CD14-positive monocyte (primary cell): ENCODE data around the gene FLT3LG. TPM values are rescaled to one million over a fixed set of nuclear protein-coding genes. Genes with fewer than 3 reads are reported as not detected.

Experiments
- DNase-seq, 3 donors: peaks; one replicate each; pipeline ENCODE4 v3.0.0-alpha.2; 2011 to 2022
- H2AFZ ChIP-seq: 2 replicates; pipeline ENCODE4 v1.6.0; 2012; ENCODE audit warnings: mild to moderate bottlenecking, low read depth, low read length, inconsistent platforms; ENCODE audit not compliant: insufficient read depth, poor library complexity, severe bottlenecking
- H3K27ac ChIP-seq, 2 donors: 1 replicate in 1 of 2; 2 replicates in 1 of 2; pipeline ENCODE4 v1.5.1; 2012 to 2013; ENCODE audit warnings: low read length in 2 of 2, control low read depth in 1 of 2, inconsistent platforms in 1 of 2, low read depth in 1 of 2, mild to moderate bottlenecking in 1 of 2
- H3K27me3 ChIP-seq, 2 donors: one replicate each; pipeline versions ENCODE4 v1.6.0 to v1.6.1; 2011 to 2013; ENCODE audit warnings: low read length in 2 of 2; ENCODE audit not compliant: control insufficient read depth in 2 of 2, insufficient read depth in 2 of 2
- H3K36me3 ChIP-seq, 2 donors: replicated peaks in 1 of 2; 1 replicate in 1 of 2; 2 replicates in 1 of 2; pipeline versions ENCODE4 v1.5.1 to v1.6.1; 2012 to 2013; ENCODE audit warnings: low read length in 2 of 2, control low read depth in 1 of 2, inconsistent platforms in 1 of 2, mild to moderate bottlenecking in 1 of 2; ENCODE audit not compliant: insufficient read depth in 2 of 2, control insufficient read depth in 1 of 2
- H3K4me1 ChIP-seq, 2 donors: 1 replicate in 1 of 2; 2 replicates in 1 of 2; pipeline versions ENCODE4 v1.5.1 to v1.6.1; 2012 to 2013; ENCODE audit warnings: low read length in 2 of 2, control low read depth in 1 of 2, inconsistent platforms in 1 of 2, mild to moderate bottlenecking in 1 of 2, moderate library complexity in 1 of 2; ENCODE audit not compliant: insufficient read depth in 2 of 2, control insufficient read depth in 1 of 2
- H3K4me2 ChIP-seq: replicated peaks from 2 replicates; pipeline ENCODE3; 2012; ENCODE audit warnings: low read length, moderate library complexity, mild to moderate bottlenecking; ENCODE audit not compliant: poor library complexity, severe bottlenecking; ENCODE audit errors: extremely low read depth
- H3K4me3 ChIP-seq, 3 experiments: fragments of 200-600 bp in 1 of 3; sonication (generic) in 1 of 3; replicated peaks in 1 of 3; 1 replicate in 2 of 3; 2 replicates in 1 of 3; pipeline ENCODE4 v1.5.1; 2011 to 2013; ENCODE audit warnings: low read length in 3 of 3, mild to moderate bottlenecking in 3 of 3, control low read depth in 2 of 3, low read depth in 2 of 3, inconsistent platforms in 1 of 3, moderate library complexity in 1 of 3
- H3K79me2 ChIP-seq: 2 replicates; pipeline ENCODE4 v1.6.0; 2012; ENCODE audit warnings: mild to moderate bottlenecking, control low read depth, inconsistent platforms, low read length, moderate library complexity; ENCODE audit not compliant: insufficient read depth
- H3K9ac ChIP-seq: 2 replicates; pipeline ENCODE4 v1.6.0; 2017; ENCODE audit warnings: low read length, mild to moderate bottlenecking; ENCODE audit not compliant: insufficient read depth, poor library complexity, severe bottlenecking
- H3K9me3 ChIP-seq, 2 donors: replicated peaks in 1 of 2; 1 replicate in 1 of 2; 2 replicates in 1 of 2; pipeline versions ENCODE4 v1.5.1 to v1.6.1; 2012 to 2013; ENCODE audit warnings: low read length in 2 of 2, control low read depth in 1 of 2; ENCODE audit not compliant: control insufficient read depth in 1 of 2, insufficient read depth in 1 of 2
- H4K20me1 ChIP-seq: 2 replicates; pipeline ENCODE4 v1.6.0; 2012; ENCODE audit warnings: mild to moderate bottlenecking, low read length, control low read depth, moderate library complexity; ENCODE audit not compliant: insufficient read depth
- H3K27ac Mint-ChIP-seq, 7 donors: one replicate each; pipeline ENCODE4 v1.8.0; 2020; ENCODE audit warnings: mild to moderate bottlenecking in 7 of 7, mixed read lengths in 7 of 7, moderate library complexity in 6 of 7, inconsistent platforms in 2 of 7
- H3K27me3 Mint-ChIP-seq, 3 donors: one replicate each; pipeline ENCODE4 v1.8.0; 2021 to 2022; ENCODE audit warnings: low read depth in 3 of 3, mild to moderate bottlenecking in 3 of 3, mixed read lengths in 3 of 3, moderate library complexity in 3 of 3, inconsistent platforms in 1 of 3
- H3K36me3 Mint-ChIP-seq, 2 donors: one replicate each; pipeline ENCODE4 v1.8.0; 2020; ENCODE audit warnings: mixed read lengths in 2 of 2, inconsistent platforms in 1 of 2, mild to moderate bottlenecking in 1 of 2
- H3K4me1 Mint-ChIP-seq: one replicate; pipeline ENCODE4 v1.8.0; 2020; ENCODE audit warnings: mild to moderate bottlenecking, mixed read lengths
- H3K4me3 Mint-ChIP-seq, 2 donors: one replicate each; pipeline ENCODE4 v1.8.0; 2020; ENCODE audit warnings: mild to moderate bottlenecking in 2 of 2, mixed read lengths in 2 of 2, moderate library complexity in 1 of 2
- H3K9me3 Mint-ChIP-seq, 7 donors: one replicate each; pipeline ENCODE4 v1.8.0; 2020 to 2022; ENCODE audit warnings: mixed read lengths in 7 of 7, mild to moderate bottlenecking in 6 of 7, moderate library complexity in 6 of 7, inconsistent platforms in 2 of 7
- WGBS: methylation state at CpG from one replicate; pipeline ENCODE4 v1.1.5; 2013; ENCODE audit warnings: missing lambda C conversion rate; ENCODE audit not compliant: insufficient coverage; 5-methylcytosine and 5-hydroxymethylcytosine counted together
- intact Hi-C, 2 donors: fragments of 100-400 bp; cut with micrococcal nuclease; formaldehyde crosslinking; loops; one replicate each; pipeline versions ENCODE4 v1.15.0 to v1.15.1; 2023
- polyA plus RNA-seq, 3 donors: library from polyadenylated mRNA; depleted of rRNA in 1 of 3; unstranded in 2 of 3; stranded (reverse) in 1 of 3; fragments of 300-500 nt in 2 of 3; fragments of >200 nt in 1 of 3; fragmentation: Illumina TruSeq in 2 of 3; gene quantifications; 1 replicate in 2 of 3; 2 replicates in 1 of 3; pipeline ENCODE4 v1.2.3, GENCODE V29; 2012 to 2021
- TF ChIP-seq, protein P1 (sequence below): fragments of 200-600 bp; IDR thresholded peaks from one replicate; pipeline ENCODE4 v1.8.0; 2022; ENCODE audit warnings: antibody characterized with exemption, mild to moderate bottlenecking

FLT3LG gene
- polyA plus RNA-seq, 3 donors, result 5.0 to 13.8 (median 6.9) TPM

DNA sequence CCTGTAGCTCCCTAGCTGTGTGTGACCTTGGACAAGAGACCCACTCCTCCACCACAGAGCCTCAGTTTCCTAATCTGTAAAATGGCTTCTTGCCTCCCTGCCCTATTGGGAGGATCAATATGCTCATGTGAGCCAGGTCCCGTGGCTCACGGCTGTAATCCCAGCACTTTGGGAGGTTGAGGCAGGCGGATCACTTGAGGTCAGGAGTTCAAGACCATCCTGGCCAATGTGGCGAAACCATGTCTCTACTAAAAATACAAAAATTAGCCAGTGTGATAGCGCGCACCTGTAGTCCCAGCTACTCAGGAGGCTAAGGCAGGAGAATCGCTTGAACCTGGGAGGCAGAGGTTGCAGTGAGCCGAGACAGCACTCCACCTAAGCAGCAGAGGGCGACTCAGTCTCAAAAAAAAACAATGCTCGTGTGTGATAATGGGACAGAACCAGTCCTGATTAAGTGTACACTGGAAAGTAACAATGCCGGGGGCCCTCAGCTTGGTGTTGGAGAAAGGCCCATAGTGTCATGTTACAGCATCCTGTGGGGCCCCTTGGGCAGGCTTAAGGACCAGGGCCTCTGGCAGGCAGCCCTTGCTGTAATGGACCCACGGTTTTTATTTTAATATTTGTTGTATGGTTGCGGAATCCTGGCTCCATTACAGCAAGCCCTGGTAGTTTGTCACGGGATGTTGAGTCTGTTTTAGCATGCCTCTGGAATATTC is 29.0 kb downstream of the FLT3LG start:
- Mint-ChIP-seq H3K4me3 (no peak overlapping the region), H3K4me1 (peaks cover 42% of the 10 kb centered on the region), H3K9me3 (peaks cover 0 to 2% (median 0%) of the 10 kb centered on the region in 7 donors), H3K36me3 (peaks cover 17 to 19% of the 10 kb centered on the region in 2 donors), H3K27me3 (peaks cover 11 to 18% (median 14%) of the 10 kb centered on the region in 3 donors), H3K27ac (no peak overlapping the region)
- Histone ChIP-seq H4K20me1 (peaks cover 24% of the 10 kb centered on the region), H3K4me1 (peaks cover 44 to 48% of the 10 kb centered on the region in 2 donors), H3K27me3 (no peaks in the 10 kb centered on the region), H3K36me3 (peaks cover 19% of the 10 kb centered on the region in 2 donors), H3K9me3 (peaks cover 0 to 3% of the 10 kb centered on the region in 2 donors), H3K79me2 (peaks cover 6% of the 10 kb centered on the region), H3K9ac (no peak overlapping the region), H3K27ac (no peak overlapping the region), H3K4me2 (no peak overlapping the region), H2AFZ (no peak overlapping the region), H3K4me3 (no peak overlapping the region)
- 69% methylated on average over 9 of the region's 14 CpGs for WGBS
- intact Hi-C loops, result no loop called here
- peak in 2 of 3 donors; percentile 33 to 37 for DNase-seq
- TF ChIP-seq, protein P1, sequence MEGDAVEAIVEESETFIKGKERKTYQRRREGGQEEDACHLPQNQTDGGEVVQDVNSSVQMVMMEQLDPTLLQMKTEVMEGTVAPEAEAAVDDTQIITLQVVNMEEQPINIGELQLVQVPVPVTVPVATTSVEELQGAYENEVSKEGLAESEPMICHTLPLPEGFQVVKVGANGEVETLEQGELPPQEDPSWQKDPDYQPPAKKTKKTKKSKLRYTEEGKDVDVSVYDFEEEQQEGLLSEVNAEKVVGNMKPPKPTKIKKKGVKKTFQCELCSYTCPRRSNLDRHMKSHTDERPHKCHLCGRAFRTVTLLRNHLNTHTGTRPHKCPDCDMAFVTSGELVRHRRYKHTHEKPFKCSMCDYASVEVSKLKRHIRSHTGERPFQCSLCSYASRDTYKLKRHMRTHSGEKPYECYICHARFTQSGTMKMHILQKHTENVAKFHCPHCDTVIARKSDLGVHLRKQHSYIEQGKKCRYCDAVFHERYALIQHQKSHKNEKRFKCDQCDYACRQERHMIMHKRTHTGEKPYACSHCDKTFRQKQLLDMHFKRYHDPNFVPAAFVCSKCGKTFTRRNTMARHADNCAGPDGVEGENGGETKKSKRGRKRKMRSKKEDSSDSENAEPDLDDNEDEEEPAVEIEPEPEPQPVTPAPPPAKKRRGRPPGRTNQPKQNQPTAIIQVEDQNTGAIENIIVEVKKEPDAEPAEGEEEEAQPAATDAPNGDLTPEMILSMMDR, result peak; percentile 55

DNA sequence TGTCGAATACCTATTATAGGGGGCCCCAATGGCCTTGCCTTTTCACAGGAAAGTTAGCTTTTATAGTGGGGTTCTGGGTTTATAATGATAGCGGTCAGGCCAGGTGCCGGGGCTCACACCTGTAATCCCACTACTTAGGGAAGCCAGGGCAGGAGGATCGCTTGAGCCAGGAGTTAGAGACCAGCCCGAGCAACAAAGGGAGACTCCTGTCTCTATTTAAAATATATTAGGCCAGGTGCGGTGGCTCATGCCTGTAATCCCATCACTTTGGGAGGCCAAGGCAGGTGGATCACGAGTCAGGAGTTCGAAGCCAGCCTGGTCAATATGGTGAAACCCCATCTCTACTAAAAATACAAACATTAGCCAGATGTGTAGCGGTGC is 29.6 kb downstream of the FLT3LG start:
- H3K9ac ChIP-seq, result no peak overlapping the region
- WGBS, result 100% methylated on average over 3 of the region's 9 CpGs
- peaks cover 18% of the 10 kb centered on the region for H4K20me1 ChIP-seq
- peaks cover 0 to 3% of the 10 kb centered on the region in 2 donors for H3K9me3 ChIP-seq
- peaks cover 38 to 43% of the 10 kb centered on the region in 2 donors for H3K4me1 ChIP-seq
- intact Hi-C loops, result no loop called here
- peaks cover under 1% of the 10 kb centered on the region for H3K79me2 ChIP-seq
- no peak for DNase-seq
- H3K4me2 ChIP-seq, result no peak overlapping the region
- H3K4me3 ChIP-seq, result no peak overlapping the region
- TF ChIP-seq, protein P1, result no peak
- H3K36me3 ChIP-seq, result peaks cover 13 to 14% of the 10 kb centered on the region in 2 donors
- H3K4me1 Mint-ChIP-seq, result peaks cover 43% of the 10 kb centered on the region
- H3K36me3 Mint-ChIP-seq, result peaks cover 14 to 16% of the 10 kb centered on the region in 2 donors
- peaks cover 0 to 2% (median 0%) of the 10 kb centered on the region in 7 donors for H3K9me3 Mint-ChIP-seq
- no peak overlapping the region for H2AFZ ChIP-seq
- no peak overlapping the region for H3K4me3 Mint-ChIP-seq
- H3K27me3 ChIP-seq, result no peaks in the 10 kb centered on the region
- no peak overlapping the region for H3K27ac ChIP-seq
- H3K27me3 Mint-ChIP-seq, result peaks cover 11 to 18% (median 16%) of the 10 kb centered on the region in 3 donors
- no peak overlapping the region for H3K27ac Mint-ChIP-seq
